HG03103 (cell line): ENCODE measurements around the gene BTBD18.

Source experiments
- ATAC-seq: cut with Tn5 transposase; IDR thresholded peaks from one replicate; pipeline ENCODE4 v1.9.1; 2021; ENCODE audit warnings: low read depth; ENCODE audit not compliant: unreplicated experiment

The BTBD18 gene, protein sequence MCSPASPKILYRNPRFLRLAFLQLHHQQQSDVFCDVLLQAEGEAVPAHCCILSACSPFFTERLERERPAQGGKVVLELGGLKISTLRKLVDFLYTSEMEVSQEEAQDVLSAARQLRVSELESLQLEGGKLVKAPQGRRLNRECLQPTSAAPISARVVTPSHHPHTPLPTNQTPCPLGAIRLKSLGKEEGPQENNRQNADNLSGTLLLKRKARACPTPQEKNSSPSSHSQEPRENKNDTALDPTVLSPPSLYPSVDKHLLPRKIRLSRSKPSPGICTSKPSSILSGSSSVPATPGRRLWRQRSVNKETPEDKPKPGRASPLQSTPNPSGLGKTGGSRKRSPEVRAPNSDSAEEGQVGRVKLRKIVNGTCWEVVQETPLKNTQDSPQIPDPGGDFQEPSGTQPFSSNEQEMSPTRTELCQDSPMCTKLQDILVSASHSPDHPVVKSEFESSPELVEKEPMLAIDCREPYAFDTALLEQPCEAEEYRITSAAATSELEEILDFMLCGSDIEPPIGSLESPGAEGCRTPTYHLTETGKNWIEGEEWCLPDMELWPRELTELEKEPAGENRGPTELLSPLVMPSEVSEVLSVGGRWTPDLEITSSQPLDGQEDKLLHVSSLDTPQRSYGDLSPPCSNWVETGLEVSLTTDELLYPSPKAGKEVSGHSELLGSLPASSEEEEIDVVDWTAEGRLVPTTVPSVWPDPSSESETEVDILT

DNA sequence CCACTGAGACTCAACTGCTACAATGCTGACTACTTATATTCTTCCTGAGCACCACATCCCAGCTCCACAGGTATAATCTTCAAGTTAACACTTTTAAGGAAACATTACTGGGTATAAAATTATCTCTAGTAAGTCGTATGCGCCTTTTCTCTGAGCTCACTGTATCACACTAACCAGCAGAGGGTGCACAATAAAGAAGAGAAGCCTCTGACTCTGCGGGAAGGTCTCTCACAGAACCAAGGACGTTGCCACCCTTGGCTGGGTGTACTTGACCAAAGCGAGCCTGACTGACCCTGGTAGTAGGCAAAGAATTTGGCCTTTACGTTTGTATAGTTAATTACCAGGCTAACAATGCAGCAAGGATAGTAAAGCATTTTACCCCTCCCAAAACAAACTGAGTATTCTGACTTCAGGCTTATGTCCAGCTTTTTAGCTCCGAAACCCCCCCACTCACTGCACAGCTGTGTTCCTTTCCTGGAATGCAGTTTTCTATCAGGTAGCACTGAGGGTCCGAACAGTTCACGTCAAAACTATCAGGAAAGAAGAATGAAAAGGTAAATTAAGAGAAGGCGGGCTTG, at the start of gene BTBD18:
TSS of gene BTBD18 (minus strand) at position 144 of the 578 bp plus-strand sequence. CDS start 631 bp downstream, outside the sequence.
- no peak for ATAC-seq

DNA sequence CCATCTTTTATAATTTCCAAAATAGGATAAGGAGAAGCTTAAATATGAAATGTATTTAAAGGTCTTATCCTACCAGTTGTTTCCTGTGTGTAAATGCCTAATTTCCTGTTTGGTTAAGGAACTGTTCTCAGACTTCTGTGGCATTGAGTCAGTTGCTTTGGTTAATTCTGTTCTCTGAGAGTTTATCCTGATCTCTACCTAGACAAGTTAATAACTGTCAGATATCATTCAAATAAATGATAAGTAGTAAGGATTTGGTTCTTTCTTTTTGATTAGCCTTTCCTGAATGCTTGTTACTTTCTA, 49.5 kb upstream of the BTBD18 start:
- no peak for ATAC-seq

DNA sequence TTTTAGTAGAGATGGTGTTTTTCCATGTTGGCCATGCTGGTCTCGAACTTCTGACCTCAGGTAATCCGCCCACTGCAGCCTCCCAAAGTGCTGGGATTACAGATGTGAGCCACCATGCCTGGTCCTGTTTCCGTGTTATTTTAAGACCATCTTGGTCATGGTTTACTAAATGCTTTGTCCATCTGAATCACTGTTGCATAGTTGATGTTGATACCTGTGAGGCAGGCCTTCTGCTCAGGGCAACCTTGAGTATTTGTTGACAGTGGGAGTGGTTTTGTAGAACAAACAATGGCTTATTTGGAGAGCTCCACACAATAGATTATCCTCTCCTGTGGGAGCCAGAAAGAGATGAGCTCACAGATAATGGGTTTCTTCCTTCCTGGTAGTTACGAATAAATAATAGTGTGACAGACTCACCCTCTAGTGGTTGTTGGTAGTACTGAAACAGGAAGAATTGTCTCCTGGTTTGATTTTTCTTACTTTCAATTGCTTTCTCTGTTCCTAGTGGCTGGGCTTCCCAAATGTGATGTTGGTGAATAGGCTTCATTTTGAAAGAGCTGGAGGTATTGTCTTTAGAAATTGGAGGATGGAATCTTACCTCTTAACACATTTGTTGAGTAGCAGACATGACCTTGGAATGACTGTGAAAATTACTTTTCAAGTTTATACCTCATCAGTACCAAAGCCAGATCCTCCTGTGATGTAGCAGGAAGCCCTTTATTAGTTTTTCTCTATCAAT, 49.0 kb upstream of the BTBD18 start:
- ATAC-seq, result peak; percentile 81

DNA sequence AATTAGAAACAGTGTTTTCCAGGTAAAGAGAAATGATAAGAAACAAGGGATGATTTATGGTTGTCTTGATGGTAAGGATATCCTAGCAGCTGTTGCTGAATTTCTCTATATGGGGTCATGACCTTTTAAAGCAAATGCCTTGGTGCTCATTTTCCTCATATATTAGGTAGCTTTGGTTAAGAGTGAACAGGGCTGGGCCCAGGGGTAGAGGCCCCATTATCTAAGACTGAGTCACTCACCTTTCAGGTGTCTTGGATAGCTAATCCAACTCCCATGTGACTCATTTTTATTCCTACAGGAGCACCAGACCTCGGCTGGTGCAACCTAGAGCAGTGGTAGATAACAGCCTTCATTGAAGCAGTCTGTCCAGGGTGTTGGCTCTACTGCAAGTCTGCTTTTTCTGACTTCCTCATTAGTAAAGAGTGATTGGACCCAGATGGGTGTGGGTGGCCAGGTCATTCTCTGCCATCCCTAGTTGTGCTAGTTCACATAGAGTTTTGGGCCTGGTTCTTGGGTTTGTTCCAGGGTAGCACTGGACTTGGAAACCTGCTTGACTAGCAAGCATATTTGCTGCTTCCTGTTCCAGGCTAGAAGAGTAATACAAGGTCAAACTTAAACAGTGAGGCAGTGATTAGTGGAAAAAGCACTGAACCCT, 47.4 kb upstream of the BTBD18 start:
- ATAC-seq, result no peak

DNA sequence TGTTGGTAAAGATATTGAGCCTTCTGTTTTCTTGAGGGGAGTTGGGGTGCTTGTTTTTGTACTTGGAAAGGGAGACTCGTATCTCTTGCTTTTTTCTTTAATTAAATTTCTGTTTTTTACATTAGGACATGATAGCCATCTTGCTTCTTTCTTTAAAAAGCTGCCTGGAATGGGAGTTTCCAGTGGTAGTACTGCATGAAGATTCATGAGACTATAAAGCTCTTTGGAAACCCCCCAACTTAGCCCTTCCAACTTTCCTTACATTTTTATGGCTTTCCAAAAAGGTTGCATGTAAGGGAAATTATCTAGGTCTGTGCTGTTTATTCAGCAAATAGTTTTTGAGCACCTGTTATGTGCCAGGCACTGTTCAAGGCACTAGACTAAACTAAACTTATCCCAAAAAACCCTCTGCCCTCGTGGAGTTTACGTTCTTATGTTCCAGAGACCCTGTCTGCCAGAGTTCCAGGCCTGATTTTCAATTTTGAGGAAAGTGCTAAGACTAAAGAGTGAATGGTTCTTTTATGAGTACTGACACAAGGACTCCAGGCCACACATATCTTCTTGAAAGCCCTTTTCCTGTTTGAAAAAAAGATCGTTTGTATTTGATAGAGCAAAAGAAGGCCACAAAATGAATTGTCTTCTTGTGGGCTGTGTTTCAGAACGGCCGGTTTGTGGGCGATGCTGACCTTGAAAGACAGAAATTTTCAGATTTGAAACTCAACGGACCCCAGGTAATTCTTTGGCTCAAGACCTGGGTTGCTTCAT, 41.9 kb upstream of the BTBD18 start:
- no peak for ATAC-seq

DNA sequence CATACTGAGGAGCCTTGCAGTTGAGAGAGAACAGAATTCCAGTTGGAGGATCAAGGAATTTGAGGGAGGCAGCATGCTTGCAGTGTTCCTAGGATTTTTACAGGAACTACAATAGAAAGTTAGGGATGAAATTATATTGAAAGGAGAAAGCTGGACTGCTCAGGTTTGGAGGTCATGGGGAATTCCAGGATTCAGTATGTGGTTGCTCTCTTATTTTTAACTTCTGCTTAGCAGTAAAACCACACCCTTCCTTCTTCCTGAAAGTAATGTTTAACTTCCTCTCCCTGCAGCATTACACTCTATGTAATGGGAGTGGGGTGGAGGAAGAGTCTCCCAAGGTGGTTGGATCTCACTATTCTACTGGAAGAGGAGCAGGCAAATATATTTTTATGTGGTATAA, 41.3 kb upstream of the BTBD18 start:
- ATAC-seq, result no peak

DNA sequence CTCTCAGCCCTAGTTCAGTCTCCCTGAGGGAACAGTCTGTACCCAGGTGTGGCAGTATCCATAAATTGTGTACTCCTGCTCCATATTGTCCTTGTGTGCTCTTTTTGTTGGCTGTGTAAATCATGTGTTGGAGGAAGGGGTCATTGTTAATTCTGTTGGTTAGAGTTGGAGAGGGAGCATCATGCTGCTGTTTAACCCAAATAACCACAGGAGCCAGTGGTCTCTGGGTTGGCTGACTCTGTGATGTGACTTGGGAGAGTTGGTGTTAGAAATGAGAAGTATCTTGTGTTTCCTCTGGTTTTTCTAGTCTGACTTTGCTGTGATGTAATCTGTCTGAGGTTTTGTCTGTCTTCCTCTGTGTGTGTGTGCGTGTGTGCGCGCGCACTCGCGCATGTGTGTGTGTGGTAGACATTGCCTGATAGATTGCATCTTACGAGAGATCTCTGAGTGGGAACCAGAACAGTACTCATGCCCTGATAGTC, 40.5 kb upstream of the BTBD18 start:
- peak; percentile 86 for ATAC-seq

DNA sequence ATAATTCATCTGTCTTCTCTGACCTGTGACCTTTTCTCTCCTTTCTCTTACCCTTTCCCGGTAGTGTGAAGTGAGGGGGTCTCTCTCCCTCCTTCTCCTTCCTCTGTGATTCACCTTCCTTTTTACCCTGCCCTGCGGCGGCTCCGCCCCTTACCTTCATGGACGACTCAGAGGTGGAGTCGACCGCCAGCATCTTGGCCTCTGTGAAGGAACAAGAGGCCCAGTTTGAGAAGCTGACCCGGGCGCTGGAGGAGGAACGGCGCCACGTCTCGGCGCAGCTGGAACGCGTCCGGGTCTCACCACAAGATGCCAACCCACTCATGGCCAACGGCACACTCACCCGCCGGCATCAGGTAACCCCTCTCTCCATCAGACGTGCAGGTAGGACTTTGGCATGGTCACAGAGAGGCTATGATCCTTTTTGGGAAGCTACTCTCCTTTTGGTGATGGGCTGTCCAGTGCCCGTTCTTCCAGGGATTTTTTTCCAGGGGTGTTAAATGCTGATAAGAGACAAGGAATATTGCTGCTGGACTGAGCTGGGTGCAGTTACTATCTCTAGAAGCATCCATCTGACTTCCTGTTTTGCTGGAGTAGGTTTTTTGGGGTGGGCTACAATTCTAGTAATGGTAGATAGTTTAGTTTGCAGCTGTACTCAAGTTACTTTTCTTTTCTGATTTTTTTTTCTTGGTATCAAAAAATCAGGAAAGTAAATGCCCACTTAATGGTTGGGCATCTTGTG, 39.9 kb upstream of the BTBD18 start:
- ATAC-seq, result no peak

DNA sequence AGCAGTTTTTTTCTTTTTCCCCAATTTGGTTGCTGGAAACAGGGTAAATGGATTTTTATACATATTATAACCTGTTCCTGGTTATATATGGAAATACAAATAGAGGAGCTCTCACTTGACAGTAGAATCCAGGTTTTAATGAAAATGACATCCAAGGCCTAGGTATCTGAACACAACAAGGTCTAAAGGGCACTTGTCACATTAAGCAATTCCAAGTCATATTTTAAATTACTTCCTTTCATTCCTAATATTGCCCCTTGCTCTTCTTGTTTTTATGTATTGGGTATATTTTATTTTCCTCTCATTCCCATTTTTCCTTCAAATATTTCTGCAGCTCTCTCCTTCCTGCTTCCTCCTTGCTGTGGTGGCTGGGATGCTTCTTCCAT, 37.1 kb upstream of the BTBD18 start:
- no peak for ATAC-seq

DNA sequence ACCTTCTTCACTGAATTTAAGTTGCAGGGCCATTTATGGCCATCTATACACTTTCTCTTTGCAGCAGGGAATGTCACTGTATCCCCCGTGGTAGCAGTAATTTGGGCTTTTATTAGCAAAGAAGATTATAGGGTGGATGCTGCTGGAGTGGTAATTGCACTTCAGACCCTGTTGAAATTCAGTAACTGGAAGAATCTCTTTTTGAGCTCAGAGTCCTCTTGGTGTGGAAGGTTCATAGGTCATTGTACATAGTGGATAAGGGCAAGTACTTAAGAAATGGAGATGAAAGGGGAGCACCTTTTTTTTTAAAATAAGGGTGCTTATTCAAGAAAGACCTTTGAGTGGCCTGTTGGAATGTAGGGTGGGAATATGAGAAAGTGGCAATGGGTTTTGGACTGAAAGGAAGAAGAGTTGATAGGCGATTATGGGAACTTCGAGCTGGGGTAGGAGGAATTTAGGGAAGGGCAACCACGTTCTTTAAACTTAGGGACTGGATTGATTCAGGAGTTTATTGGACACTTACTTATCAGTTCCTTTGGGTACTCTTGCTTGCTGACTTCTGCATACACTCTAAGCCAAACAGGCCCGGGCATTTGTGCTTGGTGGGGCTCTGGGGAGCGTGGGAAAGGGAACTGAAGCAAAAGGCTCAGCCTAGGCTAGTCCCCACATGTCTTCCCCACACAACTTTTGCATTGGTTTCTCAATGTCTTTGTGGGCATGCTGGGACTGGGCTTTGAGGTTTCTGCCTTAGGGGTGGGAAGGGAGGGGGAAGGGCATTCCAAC, 36.5 kb upstream of the BTBD18 start:
- peak; percentile 38 for ATAC-seq

DNA sequence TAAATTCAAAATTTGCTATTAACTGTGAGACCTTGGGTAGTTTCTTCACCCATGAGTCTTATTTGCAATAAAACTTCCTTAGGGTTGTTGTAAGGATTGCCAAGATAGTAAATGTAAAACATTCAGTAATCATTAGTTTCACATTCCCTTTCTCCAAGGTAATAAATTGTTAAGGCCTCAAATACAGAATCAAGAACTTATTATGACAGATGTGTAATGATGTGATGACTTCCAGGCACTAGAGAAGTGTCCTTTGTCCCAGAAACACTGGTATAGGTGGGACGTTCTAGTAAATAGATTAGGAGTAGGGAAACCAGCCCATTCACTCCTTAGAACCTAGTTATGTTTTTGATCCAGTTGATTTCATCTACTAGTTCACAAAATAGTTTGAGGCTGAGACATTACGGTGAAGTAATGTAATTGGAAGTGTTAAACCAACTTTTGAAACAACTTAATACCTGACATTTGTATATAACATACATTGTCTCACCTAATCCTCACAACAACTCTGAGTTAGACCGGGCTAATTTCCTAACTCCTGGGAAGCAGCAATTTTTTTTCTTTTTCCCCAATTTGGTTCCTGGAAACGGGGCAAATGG, 35.5 kb upstream of the BTBD18 start:
- ATAC-seq, result no peak

DNA sequence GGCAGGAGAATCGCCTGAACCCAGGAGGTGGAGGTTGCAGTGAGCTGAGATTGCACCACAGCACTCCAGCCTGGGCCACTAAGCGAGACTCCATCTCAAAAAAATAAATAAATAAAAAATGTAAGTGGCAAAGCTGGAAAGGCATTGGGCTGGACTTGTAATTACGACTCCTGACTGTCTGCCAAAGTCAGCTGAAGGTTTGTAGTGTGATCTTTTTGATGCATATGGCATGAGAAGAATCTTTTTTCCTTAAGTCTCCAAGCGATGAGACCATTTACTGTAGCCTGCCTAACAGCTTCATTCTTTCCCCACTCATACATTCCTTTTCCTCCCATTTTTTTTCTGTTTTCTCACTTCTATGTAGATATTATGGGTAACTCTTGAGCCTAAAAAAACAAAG, 34.8 kb upstream of the BTBD18 start:
- no peak for ATAC-seq

DNA sequence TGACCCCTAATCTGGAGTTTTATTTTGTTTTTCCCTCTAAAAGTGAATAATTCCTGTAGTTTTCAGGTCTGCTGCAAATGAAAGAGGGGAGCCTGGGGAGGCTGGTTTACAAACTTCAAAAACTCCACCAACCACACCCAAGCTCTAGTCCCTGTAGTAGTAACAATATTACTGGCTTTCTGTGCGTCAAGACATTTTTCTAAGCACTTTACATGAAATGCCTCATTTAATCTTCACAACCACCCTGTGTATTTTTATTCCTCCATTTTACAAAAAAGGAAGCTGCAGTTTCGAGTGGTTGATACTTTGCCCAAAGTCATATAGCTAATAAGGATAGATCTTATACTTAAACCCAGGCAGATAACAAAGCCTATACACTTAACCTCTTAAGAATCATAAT, 33.5 kb upstream of the BTBD18 start:
- peak; percentile 65 for ATAC-seq

DNA sequence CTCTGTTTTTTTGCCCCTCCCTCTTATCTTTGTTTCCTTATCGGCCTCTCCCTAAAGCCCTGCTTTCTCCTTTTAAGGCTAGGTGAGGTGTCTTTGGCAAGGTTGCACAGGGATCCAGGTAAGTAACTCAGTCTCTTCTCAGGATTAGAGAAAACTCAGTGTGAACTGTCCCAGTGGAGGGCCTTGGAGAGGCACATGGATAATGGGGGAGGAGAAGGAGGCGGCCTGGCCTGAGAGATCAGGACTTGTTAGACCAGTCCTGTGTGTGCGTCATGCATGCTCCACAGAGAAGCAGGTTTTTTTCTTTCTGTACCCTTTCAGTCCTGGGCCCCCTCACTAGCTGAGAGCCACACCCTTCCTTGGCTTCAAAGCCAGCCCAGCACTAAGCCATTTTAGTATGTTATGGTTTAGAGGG, 29.9 kb upstream of the BTBD18 start:
- ATAC-seq, result no peak

DNA sequence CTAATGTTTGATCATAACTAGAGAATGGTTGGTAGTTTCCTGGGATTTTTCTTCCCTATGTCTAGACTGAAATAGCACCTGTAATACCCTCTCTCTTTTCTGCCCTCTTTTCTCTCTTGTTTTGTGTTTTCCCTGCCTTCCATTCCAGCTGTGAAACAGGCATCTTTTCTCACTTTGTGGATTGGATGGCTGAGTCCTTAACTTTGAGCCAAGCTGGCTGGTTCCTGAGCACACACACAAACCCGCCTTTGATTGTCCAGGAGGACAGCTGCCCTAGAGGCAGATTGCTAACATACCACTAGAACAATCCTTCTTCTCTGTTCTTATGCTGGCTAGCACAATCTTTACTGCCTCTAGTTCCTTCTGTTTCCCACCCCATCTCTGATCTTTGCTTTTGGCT, 27.7 kb upstream of the BTBD18 start:
- no peak for ATAC-seq

DNA sequence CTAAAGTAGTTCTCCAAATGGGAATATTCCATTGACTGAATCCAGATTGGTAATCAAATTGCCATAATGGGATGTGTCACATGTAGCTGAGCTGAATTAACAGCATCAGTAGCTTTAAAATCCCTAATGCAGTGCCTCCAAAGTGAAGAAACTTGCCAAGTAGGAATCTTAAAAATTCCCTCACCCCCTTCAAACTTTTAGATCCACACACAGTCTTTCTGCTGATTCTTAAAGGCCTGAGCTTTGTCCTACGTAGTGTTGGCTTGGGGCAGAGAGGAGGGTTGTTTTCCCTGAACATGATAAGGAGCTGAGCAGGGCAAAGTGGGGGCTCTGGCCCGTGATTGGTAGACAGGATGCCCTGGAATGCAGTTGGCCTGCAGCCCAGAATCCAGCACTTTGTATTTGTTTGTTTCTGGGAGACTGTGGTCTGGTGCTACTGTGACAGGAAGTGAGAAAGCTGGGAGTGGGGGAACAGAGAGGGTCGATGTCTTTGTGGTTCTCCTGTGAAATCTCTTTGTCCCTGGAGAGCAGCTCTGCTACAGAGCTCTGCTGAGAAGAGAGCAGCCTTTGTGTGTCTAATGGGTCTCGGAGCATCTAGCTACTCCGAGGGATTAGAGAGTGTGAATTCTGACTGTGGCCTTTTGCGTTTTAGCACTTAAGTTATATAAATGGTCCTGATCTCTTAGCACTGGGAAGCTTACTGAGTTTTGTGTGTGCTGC, 26.9 kb upstream of the BTBD18 start:
- no peak for ATAC-seq

DNA sequence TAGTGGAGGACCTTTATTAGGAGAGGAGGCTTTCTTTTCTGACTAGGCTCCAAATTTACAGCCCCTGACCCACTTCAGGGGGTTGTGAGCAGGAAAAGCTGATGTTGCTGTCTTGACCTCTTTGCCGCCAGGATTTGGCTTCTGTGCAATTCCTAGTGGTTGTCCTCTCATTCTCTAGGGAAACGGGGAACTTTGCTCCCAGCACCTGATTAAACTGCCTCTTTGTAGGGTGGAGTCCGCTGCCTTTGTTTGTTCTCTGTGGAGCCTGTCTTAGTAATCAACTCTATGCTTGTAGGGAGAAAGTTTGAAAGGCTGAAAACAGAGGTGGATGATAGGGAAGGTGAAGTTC, 26.3 kb upstream of the BTBD18 start:
- no peak for ATAC-seq
